GM12878 (cell line): Measurements from ENCODE around the gene SMR3B. TPM values are rescaled to one million over a fixed set of nuclear protein-coding genes. Genes with fewer than 3 reads are reported as not detected.

Experiments
- ATAC-seq: fragments of 200-7000 bp; cut with Tn5 transposase; 3 replicates; pipeline ENCODE4 v1.9.1; 2020; ENCODE audit warnings: mild to moderate bottlenecking, moderate library complexity
- BruUV-seq: library from RNA; stranded (reverse); fragments of 400-500 nt; replicated peaks from 2 replicates; lab custom pipeline; 2021; lab: Mats Ljungman, UMichigan
- CTCF ChIA-PET: fragments of 300-600 bp; sonication (Branson Sonifier 250); formaldehyde crosslinking; extraction: SDS; loops from one replicate; lab custom pipeline; 2021; ENCODE audit warnings: inconsistent platforms; lab: Yijun Ruan, JAX
- POLR2A ChIA-PET: fragments of 350-600 bp; formaldehyde crosslinking; extraction: SDS; loops from one replicate; lab custom pipeline; 2021; ENCODE audit warnings: inconsistent platforms; lab: Charles Lee
- RAD21 ChIA-PET: fragments of 300-600 bp; sonication (Branson Sonifier 250); formaldehyde crosslinking; loops from one replicate; lab custom pipeline; 2023; ENCODE audit warnings: antibody characterized with exemption; ENCODE audit not compliant: unreplicated experiment; lab: Charles Lee
- SMC1A ChIA-PET: fragments of 300-600 bp; sonication (Branson Sonifier 250); formaldehyde crosslinking; loops from one replicate; lab custom pipeline; 2023; ENCODE audit not compliant: unreplicated experiment, uncharacterized antibody; lab: Charles Lee
- DNase-seq: peaks from one replicate; pipeline ENCODE4 v3.0.0-alpha.2; 2011; ENCODE audit warnings: low read depth, low spot score
- FAIRE-seq: peaks from 3 replicates; lab custom pipeline; 2011; peaks lifted over from hg19 to GRCh38; lab: Jason Lieb, UNC
- H2AFZ ChIP-seq: 2 replicates; pipeline ENCODE4 v1.6.0; 2011; ENCODE audit warnings: low read depth, low read length, control low read depth; ENCODE audit not compliant: control insufficient read depth
- H3K27ac ChIP-seq: 2 replicates; pipeline ENCODE4 v1.5.1; 2011; ENCODE audit warnings: control low read depth; ENCODE audit not compliant: control insufficient read depth, insufficient read depth
- H3K27me3 ChIP-seq, 2 experiments: replicated peaks in 1 of 2; 2 replicates each; pipeline versions ENCODE4 v1.6.0 to v1.6.1; 2011; ENCODE audit warnings: low read length in 1 of 2; ENCODE audit not compliant: control insufficient read depth in 2 of 2, insufficient read depth in 2 of 2
- H3K36me3 ChIP-seq, 2 experiments: 2 replicates each; pipeline ENCODE4 v1.5.1; 2011; ENCODE audit warnings: low read length in 1 of 2; ENCODE audit not compliant: control insufficient read depth in 2 of 2, insufficient read depth in 2 of 2
- H3K4me1 ChIP-seq: 2 replicates; pipeline ENCODE4 v1.6.1; 2011; ENCODE audit warnings: mild to moderate bottlenecking, low read length, moderate library complexity, mixed read lengths; ENCODE audit not compliant: control insufficient read depth, insufficient read depth
- H3K4me2 ChIP-seq: 2 replicates; pipeline ENCODE4 v1.6.0; 2011; ENCODE audit warnings: control low read depth; ENCODE audit not compliant: control insufficient read depth, insufficient read depth
- H3K4me3 ChIP-seq: fragments of 200-600 bp; sonication (generic); 2 replicates; pipeline ENCODE4 v1.5.1; 2016
- H3K79me2 ChIP-seq: 2 replicates; pipeline ENCODE4 v1.6.0; 2011; ENCODE audit warnings: low read length; ENCODE audit not compliant: control insufficient read depth, insufficient read depth
- H3K9ac ChIP-seq: 2 replicates; pipeline ENCODE4 v1.8.0; 2011; ENCODE audit warnings: low read length, control low read depth, mixed read lengths; ENCODE audit not compliant: control insufficient read depth, insufficient read depth
- H3K9me3 ChIP-seq: replicated peaks from 3 replicates; pipeline ENCODE4 v1.5.1; 2011; ENCODE audit warnings: mild to moderate bottlenecking, low read length; ENCODE audit not compliant: control insufficient read depth, insufficient read depth
- H4K20me1 ChIP-seq: 2 replicates; pipeline ENCODE4 v1.6.0; 2011; ENCODE audit not compliant: control insufficient read depth, insufficient read depth
- ATF3 ChIP-seq: IDR thresholded peaks from 2 replicates; pipeline ENCODE4 v1.6.1; 2011; ENCODE audit warnings: low read depth, mild to moderate bottlenecking, low read length, moderate library complexity, borderline replicate concordance; ENCODE audit errors: extremely low read depth
- CBX5 ChIP-seq: sonication (generic); IDR thresholded peaks from 2 replicates; pipeline ENCODE4 v1.6.1; 2016; ENCODE audit warnings: low read depth, moderate library complexity, mild to moderate bottlenecking, inconsistent platforms
- CHD1 ChIP-seq: IDR thresholded peaks from 2 replicates; pipeline ENCODE4 v1.6.1; 2012; ENCODE audit warnings: low read depth, low read length, improper control_type of control experiment
- CREM ChIP-seq: IDR thresholded peaks from 2 replicates; pipeline ENCODE4 v1.6.1; 2014; ENCODE audit warnings: antibody characterized with exemption, low read depth
- DPF2 ChIP-seq: fragments of 450-650 bp; IDR thresholded peaks from 2 replicates; pipeline ENCODE4 v1.6.1; 2017; ENCODE audit warnings: mild to moderate bottlenecking
- E2F4 ChIP-seq: IDR thresholded peaks from 2 replicates; pipeline ENCODE4 v1.6.1; 2012; ENCODE audit warnings: low read depth, low read length, improper control_type of control experiment
- EP300 ChIP-seq, 2 experiments: fragments of 150-350 bp in 1 of 2; IDR thresholded peaks; 2 replicates each; pipeline ENCODE4 v1.6.1; 2011 to 2012; ENCODE audit warnings: low read depth in 2 of 2, low read length in 2 of 2, borderline replicate concordance in 1 of 2, improper control_type of control experiment in 1 of 2, inconsistent platforms in 1 of 2; ENCODE audit not compliant: control insufficient read depth in 1 of 2
- FOXM1 ChIP-seq: IDR thresholded peaks from 2 replicates; pipeline ENCODE4 v1.6.1; 2012; ENCODE audit warnings: low read depth, mild to moderate bottlenecking, inconsistent platforms, low read length, moderate library complexity
- IKZF1 ChIP-seq: fragments of 450-650 bp; conservative IDR thresholded peaks from 2 replicates; pipeline ENCODE4 v1.6.1; 2017; ENCODE audit warnings: antibody characterized with exemption, mild to moderate bottlenecking
- IKZF2 ChIP-seq, 2 experiments: fragments of 450-650 bp; IDR thresholded peaks; 2 replicates each; pipeline ENCODE4 v1.6.1; 2017; ENCODE audit warnings: mild to moderate bottlenecking in 2 of 2, moderate library complexity in 2 of 2
- MTA2 ChIP-seq: fragments of 450-650 bp; IDR thresholded peaks from 2 replicates; pipeline ENCODE4 v1.6.1; 2016; ENCODE audit warnings: low read depth, mild to moderate bottlenecking, moderate library complexity
- NKRF ChIP-seq: fragments of 450-650 bp; conservative IDR thresholded peaks from 2 replicates; pipeline ENCODE4 v1.6.1; 2017; ENCODE audit warnings: mild to moderate bottlenecking, moderate library complexity
- SMAD1 ChIP-seq: fragments of 450-650 bp; IDR thresholded peaks from 2 replicates; pipeline ENCODE4 v1.6.1; 2018; ENCODE audit warnings: mild to moderate bottlenecking, low read depth; ENCODE audit not compliant: partially characterized antibody
- SPI1 ChIP-seq: IDR thresholded peaks from 2 replicates; pipeline ENCODE4 v1.6.1; 2011; ENCODE audit warnings: low read depth, mild to moderate bottlenecking, low read length, moderate library complexity, borderline replicate concordance; ENCODE audit not compliant: insufficient read depth
- ZNF24 ChIP-seq: fragments of 450-650 bp; IDR thresholded peaks from 2 replicates; pipeline ENCODE4 v1.6.1; 2017; ENCODE audit warnings: antibody characterized with exemption, mild to moderate bottlenecking
- WGBS: methylation state at CpG from one replicate; pipeline ENCODE4 v1.1.6; 2016; ENCODE audit warnings: low lambda C conversion rate; ENCODE audit not compliant: insufficient replicate concordance, insufficient coverage; ENCODE audit errors: missing lambda C conversion rate; 5-methylcytosine and 5-hydroxymethylcytosine counted together
- in situ Hi-C: fragments of 300-500 bp; cut with MboI; formaldehyde crosslinking; loops from 9 replicates; pipeline ENCODE4 v1.14.3; 2018; ENCODE audit warnings: mixed read lengths
- intact Hi-C: fragments of 100-400 bp; cut with micrococcal nuclease; formaldehyde crosslinking; loops from one replicate; pipeline ENCODE4 v1.14.2; 2022; ENCODE audit not compliant: unreplicated experiment
- polyA plus RNA-seq, 11 experiments: library from polyadenylated mRNA; depleted of rRNA in 4 of 11; unstranded in 6 of 11; stranded (reverse) in 5 of 11; fragments of >200 nt; fragmentation: Nextera tagmentation in 4 of 11; fragmentation: Illumina TruSeq in 1 of 11; extraction: Ambion mirVana in 4 of 11; extraction: Trizol in 1 of 11; gene quantifications; 1 replicate in 1 of 11; 2 replicates in 10 of 11; pipeline versions ENCODE4 v1.2.1 to v1.2.3, GENCODE V29; 2011 to 2016; ENCODE audit warnings: inconsistent platforms in 2 of 11, missing spikeins in 2 of 11, low read depth in 1 of 11
- total RNA-seq, 4 experiments: library from RNA; depleted of rRNA in 3 of 4; stranded (reverse); fragments of >200 nt in 3 of 4; fragmentation: Illumina TruSeq in 1 of 4; extraction: Trizol in 1 of 4; gene quantifications; 2 replicates each; pipeline versions ENCODE4 v1.2.1 to v1.2.3, GENCODE V29; 2013 to 2021

SMR3B gene
- total and polyA plus RNA-seq, 10 of the 15 experiments (the other 5 are each of a cell fraction or from before 2014, with no cell fraction given), result 0.32 TPM; not detected in 9

GRCh38 chr4:70364002-70364401, 18.9 kb upstream of the SMR3B start (continued):
- TF ChIP-seq MTA2, result peak; percentile 79
- no peak for TF ChIP-seq E2F4
- peak; percentile 70 to 75; a peak in 3 of 4 replicates for TF ChIP-seq IKZF2 (IDR thresholded peaks at IDR 0.05)
- TF ChIP-seq SPI1, result peak; percentile 44; the same call in 1 of the 2 replicates

- DNase-seq (no peak), ATAC-seq (peak; percentile 45), FAIRE-seq (no peak)
- BruUV-seq, result no TSS peak
- SMC1A ChIA-PET, result interaction anchor here (0.8 to 2.9 kb wide), 4 partner anchors 9 to 96 kb away, joined by 3 to 8 read pairs (median 5); no protein-coding TSS in a partner anchor
- Histone ChIP-seq H3K4me1 (no peaks in the 10 kb centered on the region), H3K4me2 (no peak overlapping the region), H3K9me3 (no peaks in the 10 kb centered on the region), H3K79me2 (no peaks in the 10 kb centered on the region), H3K27me3 (no peaks in the 10 kb centered on the region), H3K27ac (no peak overlapping the region), H3K36me3 (no peaks in the 10 kb centered on the region), H4K20me1 (no peaks in the 10 kb centered on the region), H3K9ac (no peak overlapping the region), H3K4me3 (no peak overlapping the region), H2AFZ (no peak overlapping the region)
- intact Hi-C loops, result no loop called here
- CTCF ChIA-PET, result interaction anchor here (0.8 to 3.0 kb wide), 3 partner anchors 31 to 96 kb away, joined by 3 to 12 read pairs (median 3); partner anchors contain the start of gene OPRPN
- POLR2A ChIA-PET, result interaction anchor here (0.8 kb wide), 1 partner anchor 31 kb away, joined by 3 read pairs; no protein-coding TSS in a partner anchor
- 0% methylated on average over 2 of the region's 2 CpGs for WGBS
- RAD21 ChIA-PET, result interaction anchor here (0.9 to 1.1 kb wide), 2 partner anchors 8 to 135 kb away, joined by 3 to 4 read pairs; no protein-coding TSS in a partner anchor
- in situ Hi-C loops, result no loop called here
- TF ChIP-seq EP300 (IDR thresholded peaks at IDR 0.05; ENCODE audit: borderline replicate concordance in 1 of 2, control insufficient read depth in 1 of 2, low read depth in 2 of 2, low read length in 2 of 2), result peak in 1 of 2 experiments; percentile 21; a peak in 1 of 4 replicates
- peak; percentile 37 to 53; a peak in 2 of 4 replicates for TF ChIP-seq IKZF2 (IDR thresholded peaks at IDR 0.05)
- TF ChIP-seq CHD1, result no peak
- TF ChIP-seq SMAD1, result peak; percentile 79
- peak; percentile 37; the same call in 1 of the 2 replicates for TF ChIP-seq IKZF1
- no peak for TF ChIP-seq ATF3
- TF ChIP-seq MTA2, result no peak
- 0 out of 2 replicates have a peak, but pooled peaks have one; percentile 43 for TF ChIP-seq DPF2
- TF ChIP-seq NKRF, result no peak
- no peak for TF ChIP-seq CBX5
- TF ChIP-seq FOXM1, result no peak
- peak; percentile 74 for TF ChIP-seq ZNF24
- TF ChIP-seq CREM, result no peak
- TF ChIP-seq E2F4, result no peak
Observed at GRCh38 chr4:70365479-70365878, 17.5 kb upstream of the SMR3B start.
